Fibroblast of skin of abdomen (primary cell): ENCODE results near the gene ING4.
A peak's percentile ranks its signal among the peaks of the same experiment; 100 is the strongest.

Experiments
- DNase-seq: peaks from one replicate; pipeline ENCODE4 v3.0.0-alpha.2; 2013

The ING4 gene

DNA sequence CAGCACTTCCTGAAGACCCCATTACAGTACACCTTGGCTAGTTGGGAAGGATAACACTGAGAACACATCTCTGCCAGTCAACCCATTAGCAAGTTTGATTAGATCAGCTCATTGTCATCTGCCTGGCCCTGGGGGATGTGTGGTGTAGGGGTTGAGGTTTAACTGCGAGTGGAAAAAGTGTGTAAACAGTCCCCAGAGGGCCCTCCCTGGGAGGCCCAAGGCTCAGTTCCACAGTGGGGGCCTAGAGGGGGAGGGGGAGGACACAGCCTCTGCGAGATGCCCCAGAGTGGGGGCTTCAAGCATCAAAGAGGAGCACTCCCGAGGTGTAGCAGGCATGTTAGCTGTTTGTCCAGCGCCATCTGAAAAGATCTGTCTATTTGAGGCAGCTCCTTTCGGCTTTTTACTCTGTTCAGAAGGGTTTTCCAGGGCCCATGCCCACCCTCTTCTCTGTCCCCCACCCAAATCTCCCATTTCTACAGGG, 27.5 kb downstream of the ING4 start:
- peak; percentile 29 for DNase-seq

DNA sequence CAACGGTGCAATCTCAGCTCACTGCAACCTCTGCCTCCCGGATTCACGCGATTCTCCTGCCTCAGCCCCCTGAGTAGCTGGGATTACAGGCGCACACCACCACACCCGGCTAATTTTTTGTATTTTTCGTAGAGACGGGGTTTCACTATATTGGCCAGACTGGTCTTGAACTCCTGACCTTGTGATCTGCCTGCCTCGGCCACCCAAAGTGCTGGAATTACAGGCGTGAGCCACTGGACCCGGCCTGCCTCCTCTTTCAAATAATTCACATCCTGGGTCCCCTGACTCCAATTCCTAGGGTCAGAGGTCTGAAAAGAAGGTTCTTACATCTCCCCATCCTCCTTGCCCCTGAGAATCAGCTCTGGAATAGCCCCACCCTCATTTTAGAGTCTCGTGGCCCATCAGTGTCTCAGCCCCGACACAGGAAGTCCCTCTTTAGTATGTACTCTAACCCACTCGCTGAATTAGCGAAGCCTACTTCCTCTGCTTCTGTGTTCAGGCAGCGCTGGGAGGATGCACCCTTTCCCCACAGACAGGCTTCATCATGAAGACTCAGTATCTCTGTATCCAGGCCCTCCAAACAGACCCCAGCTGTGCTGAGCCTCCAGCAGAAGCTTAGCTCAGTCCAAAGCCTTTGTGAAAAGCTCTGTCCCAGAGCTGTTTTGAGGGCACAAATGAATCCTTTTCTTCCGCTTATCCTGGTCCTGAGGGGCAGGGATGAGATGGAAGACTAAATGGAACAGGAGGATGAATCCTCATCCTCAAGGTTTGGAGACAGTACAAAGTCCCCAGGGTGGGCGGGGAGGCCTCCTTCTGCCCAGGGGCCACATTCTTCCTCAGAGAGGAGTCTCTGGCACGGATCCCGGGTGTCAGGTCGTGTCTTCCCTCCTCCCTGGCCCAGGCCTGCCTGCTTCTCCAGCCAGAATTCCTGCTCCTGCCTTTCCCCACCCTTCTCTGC, 30.6 kb downstream of the ING4 start:
- peak; percentile 36 for DNase-seq

DNA sequence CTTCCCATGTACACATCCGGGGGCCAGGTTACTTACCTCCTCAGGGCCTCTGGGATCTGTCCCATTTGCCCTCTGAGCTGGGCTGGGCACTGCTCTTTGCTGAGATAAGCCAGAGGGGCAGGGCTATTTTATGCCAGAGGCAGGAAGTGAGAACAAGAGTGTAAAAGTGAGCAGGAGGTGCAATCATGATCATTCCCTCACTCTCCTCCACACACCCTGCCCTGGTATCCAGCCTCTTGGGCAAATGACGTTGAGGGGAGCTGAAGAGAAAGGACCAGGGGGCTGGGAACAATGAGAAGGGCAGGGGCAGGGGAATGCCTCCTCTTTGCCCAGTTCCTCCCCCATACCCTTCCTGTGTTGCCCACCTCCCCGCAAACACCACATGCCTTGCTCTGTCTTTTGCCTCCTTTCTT, 31.4 kb downstream of the ING4 start:
- DNase-seq: no peak

DNA sequence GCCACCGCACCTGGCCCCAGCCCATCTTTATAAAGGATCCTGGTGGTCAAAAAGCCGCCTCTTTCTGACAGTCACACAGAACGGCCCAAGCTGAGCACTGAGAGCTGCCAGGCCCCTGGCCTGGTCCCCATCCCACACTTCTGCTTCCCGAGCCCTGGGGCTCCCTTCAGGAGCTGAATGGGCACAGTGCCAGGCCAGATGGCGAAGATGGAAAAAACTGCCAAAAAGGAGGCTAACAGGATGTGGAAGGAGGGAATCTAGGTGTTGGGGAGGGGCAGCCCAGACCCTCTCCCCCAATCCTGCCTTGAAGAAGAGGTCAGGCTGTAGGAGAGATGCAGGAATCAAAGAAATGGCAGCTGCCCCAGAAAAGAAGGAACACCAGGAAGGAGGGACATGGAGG, 32.2 kb downstream of the ING4 start:
- DNase-seq: no peak

DNA sequence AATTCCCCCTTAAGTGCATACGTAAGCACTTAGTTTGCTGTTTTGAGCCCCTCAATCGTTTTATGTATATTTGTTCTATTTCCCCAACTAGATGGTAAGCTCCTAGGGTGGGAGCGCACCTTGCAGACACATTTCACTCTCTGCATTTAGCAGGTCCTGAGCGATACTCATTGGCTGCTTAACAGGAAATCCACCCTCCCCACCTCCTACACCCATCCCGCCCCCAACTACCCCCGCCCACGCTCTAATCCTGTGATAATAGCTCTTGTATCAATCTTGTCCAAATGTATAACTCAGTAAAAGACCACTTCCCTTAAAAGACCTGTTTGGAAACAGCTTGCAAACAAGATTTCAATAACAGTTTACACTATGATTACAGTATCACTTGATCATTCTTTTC, 35.3 kb downstream of the ING4 start:
- no peak for DNase-seq

DNA sequence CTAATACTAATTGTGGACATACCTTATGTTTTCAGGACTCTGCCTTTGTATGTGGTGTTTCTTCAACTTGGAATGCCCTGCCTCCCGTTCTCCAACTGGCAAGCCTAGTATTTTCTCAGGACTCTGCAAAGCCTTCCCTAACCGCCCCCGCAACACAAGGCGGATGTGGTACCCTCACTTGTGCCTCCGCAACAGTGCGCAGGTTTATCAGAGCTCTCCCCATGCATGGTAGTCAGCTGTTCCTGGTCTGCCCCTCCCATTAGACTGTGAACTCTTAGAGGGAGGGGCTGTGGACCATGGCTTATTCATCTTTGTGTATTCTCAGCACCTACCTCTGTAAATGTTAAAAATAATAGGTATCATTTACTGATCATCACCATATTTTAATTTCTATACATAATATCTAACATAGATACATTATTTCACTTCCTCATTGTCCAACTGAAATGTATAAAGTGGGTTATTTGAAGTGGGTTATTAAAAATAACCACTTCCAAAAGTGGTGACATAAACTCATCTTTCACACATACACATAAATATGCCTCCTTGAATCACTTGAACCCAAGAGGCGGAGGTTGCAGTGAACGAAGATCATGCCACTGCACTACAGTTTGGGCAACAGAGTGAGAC, 36.1 kb downstream of the ING4 start:
- no peak for DNase-seq

DNA sequence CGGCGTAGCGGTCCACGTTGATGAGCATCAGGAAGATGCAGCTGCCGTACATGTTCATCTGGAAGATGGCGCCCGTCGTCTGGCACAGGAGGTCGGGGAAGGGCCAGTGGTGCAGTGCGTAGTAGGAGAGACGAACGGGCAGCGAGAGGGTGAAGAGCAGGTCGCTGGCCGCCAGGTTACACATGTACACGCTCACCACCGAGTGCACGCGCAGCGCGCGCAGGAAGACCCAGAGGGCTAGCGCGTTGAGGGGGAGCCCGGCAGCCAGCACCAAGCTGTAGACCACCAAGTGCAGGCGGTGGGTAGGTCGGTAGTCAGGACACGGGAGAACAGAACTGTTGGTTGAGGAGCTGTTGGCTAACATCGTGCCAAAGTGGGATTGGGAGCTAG, 42.0 kb downstream of the ING4 start:
- DNase-seq: no peak

DNA sequence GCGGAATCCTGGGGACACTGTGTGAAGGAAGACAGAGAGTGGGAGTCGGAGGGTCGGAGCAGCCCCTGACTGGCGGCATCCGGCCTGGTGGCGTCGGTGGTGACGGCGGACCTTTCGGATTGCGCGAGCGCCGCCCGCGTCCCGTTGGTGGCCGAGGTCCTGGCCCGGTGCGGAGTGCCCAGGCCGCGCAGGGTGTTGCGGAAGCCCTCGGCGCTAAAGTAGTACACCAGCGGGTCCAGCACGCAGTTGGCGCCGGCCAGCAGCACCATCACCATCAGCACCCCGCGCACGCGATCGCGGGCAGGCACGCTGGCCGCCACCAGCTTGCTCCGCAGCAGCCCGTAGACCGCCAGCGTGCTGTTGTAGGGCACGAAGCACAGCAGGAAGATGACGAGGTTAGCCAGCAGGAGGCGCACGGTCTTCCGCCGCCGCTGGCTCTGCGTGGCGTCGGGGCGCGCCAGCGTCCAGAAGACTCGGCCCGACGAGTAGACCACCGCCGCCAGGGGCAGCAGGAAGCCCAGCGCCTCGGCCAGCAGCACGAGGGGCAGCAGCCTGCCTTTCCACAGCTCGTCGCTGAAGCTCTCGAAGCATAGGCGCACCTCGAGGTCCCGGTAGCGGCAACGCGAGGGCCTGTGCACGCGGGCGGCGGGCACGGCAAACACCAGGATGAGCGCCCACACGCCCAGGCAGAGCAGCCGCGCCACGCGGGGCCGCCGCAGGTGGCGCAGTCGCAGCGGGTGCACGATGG, 42.6 kb downstream of the ING4 start:
- peak; percentile 69 for DNase-seq

DNA sequence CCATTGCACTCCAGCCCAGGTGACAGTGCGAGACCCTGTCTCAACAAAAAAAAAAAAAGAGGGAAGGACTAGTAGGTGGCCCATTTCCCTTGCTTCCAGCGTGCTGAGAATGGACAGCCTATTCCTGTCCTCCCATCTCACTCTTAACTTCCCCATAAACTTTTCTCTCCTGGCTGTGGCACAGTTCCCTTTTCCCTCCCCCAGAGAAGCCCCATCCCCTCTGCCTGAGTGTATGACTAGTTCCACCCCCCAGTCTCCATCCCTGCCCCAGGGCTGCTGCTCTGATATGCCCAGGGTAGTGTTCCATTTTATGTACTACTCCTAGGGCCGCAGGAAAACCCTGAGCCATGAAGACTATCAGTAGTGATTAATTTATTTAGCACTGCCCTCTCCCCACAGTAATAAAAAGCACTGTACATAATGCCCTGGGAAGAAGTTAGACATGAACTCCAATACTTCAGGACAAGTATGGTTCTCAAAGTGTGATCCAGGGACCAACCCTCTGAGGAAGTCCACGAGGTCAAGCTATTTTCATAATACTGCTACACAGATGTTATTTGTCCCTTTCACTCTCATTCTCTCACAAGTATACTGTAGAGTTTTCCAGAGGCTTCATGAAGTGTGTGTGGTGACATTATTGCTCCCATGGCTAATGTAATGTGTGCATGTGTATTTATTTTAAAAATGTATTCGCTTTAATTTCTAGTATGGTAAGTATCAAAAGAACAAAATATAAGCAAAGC, 44.3 kb downstream of the ING4 start:
- DNase-seq: no peak

DNA sequence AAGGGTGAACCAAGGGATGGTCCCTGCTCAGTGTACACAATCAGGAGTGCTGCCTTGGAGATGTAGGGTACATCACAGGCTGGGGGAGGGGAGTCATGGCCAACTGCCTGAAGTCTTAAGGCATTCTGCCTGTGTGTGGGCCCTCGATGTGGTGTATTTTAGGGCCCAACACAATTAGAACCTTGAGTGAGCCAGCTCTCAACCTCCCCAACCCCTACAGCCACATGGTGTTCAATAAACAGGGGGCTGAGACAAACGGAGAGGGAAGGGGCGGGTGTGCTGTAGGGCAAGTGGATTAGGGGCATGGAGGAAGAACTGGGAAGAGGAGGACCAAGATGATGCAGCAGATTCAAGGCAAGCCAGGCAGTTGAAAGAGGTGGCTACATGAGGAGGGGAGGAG, 47.1 kb downstream of the ING4 start:
- no peak for DNase-seq

DNA sequence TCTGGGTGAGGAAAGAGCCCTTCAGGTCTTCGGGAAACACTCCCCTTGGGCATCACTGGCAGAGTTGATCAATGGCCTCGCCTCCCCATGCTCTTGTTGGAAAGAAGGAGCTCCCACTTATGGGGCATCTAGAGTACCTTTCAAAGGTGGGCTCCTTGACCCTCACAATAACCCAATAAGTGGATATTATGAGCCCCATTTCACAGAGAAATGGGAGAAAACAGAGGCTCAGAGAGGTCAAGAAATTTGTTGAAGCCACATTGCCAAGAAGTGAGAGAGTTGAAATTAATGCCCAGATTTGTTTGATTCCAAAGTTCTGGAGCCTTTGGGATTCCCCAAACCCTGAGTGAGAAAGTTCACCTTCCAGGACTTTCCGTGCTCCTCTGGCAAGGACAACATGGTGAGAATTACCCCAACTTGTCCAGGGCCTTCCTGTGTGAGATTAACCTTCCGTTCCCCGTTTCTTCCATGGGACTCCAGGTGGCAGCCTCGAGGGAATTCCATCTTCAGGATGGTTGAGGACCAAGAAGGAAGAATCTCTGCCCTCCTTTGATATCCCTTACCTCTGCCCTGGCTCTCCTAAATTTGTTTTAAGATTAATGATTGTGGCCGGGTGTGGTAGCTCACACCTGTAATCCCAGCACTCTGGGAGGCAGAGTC, 48.3 kb downstream of the ING4 start:
- peak; percentile 25 for DNase-seq

DNA sequence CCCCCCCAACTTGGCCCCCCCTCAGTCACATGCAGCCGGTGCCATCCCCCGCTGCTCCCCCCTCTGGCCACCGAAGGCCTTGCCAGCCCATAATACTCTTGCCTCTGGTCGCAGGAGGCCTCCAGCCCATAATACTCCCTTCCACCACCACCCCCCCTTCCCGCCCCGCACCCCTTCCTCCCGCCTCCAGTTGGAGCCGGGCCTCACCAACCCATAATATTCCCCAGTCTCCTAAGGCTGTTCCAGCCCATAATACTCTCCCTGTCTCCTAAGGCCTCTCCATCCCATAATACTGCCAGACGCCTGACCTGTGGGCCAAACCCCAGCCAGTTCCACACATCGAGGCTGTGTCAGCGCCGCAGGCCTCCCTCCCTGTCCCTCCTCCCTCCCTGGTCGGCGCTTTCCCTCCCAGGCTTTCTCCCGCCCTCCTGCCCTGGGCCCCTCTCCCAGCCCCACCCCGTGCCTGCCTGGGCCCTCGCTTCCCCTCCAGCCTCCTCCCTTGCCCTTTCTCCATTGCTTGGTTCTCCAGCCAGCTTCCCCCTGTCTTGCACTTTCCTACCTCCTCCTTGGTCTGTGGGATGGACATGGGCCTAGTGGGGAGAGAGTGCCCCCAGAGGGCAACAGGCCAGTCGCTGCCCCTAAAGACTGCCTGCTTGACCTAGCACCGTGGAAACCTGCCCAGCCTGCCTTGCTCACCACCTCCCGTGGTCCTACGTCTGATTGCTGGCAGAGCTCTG, 49.0 kb downstream of the ING4 start:
- peak; percentile 94 for DNase-seq

DNA sequence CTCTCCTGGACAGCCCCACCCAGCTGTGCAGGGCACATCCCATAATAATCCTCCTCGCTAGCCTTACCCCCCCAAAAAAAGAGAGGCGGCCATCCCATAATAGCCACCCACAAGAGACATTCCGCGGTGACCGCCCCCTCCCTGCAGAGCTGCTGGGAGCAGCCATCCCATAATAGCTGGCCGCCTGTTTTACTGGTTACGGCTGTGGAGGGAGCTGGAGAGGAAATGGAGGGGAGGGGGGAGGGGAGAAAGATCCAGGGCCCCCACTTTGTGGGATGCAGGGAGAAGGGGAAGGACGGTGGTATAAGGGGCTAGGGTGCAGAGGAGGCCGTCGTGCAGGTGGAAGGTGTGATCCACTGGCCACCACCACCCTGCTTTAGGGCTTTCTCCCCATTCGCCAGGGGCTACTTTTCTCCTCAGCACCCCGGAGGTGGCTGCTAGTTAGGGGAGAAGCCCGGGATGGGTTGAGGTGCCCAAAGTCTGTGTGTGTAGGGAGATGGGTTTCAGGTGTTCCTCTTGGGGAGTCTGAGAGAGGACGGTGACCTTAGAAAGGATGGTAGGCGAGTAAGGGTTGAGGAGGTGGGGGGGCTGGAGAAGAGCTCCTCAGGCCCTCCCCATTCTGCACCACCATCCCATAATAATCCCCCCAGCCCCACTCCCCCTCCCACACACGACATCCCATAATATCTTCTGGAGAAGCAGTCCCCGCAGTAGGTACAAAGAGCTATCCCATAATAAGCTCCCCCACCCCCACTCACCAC, 49.7 kb downstream of the ING4 start:
- DNase-seq: peak; percentile 74

DNA sequence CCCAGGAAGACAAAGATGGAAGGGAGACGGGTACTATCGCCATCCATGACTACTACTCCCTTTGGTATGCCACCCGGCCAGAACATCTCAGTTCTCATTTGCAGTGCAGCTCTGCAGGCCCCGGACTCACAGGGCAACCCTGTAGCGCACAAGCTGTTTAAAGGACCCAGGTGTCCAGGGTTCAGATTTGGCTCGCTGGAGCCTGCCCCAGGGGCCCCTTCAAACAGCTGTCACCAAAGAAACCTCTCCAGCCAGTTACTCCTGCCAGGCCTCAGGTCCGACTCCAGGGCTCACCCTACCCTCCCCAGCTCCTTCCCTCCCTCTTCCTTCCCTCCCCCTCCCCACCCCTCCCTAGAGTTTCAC, 50.3 kb downstream of the ING4 start:
- DNase-seq: no peak

DNA sequence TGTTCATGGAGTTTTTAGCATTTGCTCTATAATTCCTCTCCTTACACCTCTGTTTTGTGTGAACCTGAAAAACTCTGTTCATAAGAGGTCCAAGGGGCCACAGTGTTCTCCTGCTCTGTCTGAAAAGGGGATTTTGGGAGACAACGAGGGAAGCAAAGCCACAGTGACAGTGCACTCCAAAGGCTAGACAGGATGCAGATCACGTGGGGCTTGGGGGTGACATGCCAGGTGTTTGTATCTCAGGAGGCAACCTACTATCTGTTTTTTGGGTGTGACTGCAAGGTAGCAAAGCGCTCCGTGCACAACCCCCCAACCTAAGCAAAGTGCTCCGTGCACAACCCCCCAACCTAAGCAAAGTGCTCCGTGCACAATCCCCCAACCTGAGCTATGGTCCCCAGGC, 50.7 kb downstream of the ING4 start:
- DNase-seq: no peak

DNA sequence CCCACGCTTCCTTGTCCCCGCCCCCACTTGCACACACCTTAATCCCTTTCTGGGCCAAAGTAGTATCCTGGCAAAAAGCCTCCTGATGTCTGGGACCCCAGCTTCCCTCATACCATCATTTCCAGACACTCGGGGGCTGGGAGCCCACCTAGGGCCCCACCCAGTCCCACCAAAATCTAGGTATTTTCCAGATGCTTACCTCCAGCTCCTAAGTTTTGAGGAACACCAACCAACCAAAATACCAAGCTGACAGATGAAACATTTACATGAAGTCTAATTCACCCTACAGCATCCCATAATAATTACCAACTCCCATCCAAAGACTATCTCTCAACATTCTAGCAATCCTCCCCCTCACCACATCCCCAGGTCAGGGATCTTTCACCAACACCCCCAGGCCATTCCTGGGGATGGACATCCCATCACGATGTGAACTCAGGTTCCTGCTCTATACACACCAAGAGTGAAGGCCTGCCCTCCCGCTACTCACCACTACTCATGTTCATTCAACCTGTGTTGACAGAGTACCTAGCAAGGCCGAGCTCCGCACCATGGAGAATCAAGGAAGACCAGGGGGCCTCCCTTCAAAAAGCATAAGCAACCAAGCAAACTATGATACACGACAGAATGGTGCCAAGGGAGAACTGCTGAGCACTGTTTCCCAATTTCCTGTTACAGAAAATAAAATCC, 54.2 kb downstream of the ING4 start:
- no peak for DNase-seq

DNA sequence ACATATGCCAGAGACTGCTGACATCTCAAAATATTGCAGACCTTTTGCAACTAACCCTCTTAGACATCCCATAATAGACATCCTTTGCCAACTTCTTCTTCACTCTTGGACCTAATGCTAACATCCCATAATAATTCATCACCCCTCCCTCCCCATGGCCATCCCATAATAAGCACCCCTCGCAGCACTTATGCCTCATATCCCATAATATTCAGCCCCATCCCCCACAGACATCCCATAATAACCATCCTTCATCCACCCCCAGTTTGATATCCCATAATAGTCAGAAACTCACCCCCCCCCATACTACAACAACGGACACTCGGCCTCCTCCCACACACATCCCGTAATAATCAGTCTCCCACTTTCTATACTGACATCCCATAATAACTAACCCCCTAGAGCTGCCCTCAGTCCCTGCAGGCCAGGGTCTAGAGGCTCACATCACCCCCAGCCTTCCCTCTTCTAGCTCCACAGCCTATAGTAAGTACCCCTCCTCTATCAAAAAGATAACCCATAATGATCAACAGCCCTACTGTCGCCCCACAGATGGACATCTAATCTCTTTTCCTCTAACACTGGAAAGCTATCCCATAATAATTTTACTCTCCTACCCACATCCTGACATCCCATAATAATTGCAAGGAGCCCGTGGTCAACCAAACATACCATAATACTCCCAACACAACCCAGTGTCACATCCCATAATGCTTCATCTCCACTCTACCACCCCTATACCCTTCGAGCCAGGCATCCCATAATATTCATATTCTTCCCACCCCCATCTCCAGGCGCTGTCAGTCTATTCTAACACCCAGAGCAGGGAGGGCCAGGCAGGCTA, 54.9 kb downstream of the ING4 start:
- DNase-seq: peak; percentile 52

DNA sequence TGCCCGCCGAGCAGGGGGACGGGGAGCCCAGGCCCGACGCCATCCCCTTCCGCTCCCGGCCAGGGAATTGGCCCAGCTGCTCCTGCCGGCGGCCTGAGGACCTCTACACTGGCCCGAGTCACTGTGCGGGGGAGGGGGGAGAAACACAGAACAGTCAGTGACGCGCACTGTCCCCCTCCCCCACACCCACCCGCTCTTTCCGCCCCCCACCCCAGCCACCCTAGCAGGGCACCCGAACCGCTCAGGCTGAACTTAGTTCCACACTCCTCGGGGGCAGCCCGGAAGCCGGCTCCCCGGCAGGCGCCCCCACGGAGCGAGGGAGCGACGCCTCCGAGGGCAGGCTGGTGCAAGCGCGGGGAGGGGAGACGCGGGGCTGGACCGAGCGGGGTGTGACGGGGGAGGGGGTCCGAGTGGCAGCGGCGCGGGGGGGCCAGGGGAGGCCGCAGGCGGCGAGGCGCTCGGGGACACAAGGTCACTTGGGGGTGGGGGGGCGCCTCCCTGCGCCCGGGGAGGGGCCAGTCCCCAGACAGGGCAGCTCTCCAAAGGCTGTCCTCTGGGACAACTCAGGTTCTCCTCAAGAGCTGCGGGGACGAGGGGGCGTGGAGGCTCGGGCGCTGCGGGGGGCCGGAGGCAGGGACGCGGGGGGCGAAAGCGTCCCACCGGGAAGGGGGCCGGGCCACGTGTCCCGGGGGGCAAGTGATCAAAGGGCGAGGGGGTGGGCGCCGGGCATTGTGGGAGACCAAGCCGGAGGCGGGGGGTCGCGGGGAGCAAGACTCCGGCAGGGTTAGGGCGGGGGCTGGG, 56.4 kb downstream of the ING4 start:
- peak; percentile 41 for DNase-seq
